IMR-90 (cell line): ENCODE measurements around the gene KCNQ2. TPM values are rescaled to one million over a fixed set of nuclear protein-coding genes. Genes with fewer than 3 reads are reported as not detected.

Experiments
- ATAC-seq: fragments of 200-7000 bp; cut with Tn5 transposase; 2 replicates; pipeline ENCODE4 v1.9.1; 2020; ENCODE audit warnings: low read depth, mild to moderate bottlenecking, moderate library complexity
- BruUV-seq: library from RNA; stranded (reverse); fragments of 400-500 nt; replicated peaks from 2 replicates; lab custom pipeline; 2021; lab: Mats Ljungman, UMichigan
- CTCF ChIA-PET: fragments of 300-600 bp; formaldehyde crosslinking; extraction: SDS; loops from one replicate; lab custom pipeline; 2021; ENCODE audit warnings: antibody characterized with exemption; lab: Yijun Ruan, JAX
- POLR2A ChIA-PET: fragments of 300-600 bp; sonication (Branson Sonifier 250); formaldehyde crosslinking; loops from one replicate; lab custom pipeline; 2022; ENCODE audit warnings: antibody characterized with exemption; ENCODE audit not compliant: unreplicated experiment; lab: Charles Lee
- DNase-seq: peaks from one replicate; pipeline ENCODE4 v3.0.0; 2013
- H2AFZ ChIP-seq: replicated peaks from 2 replicates; pipeline ENCODE3; 2013; ENCODE audit warnings: low read length, mild to moderate bottlenecking; ENCODE audit not compliant: poor library complexity
- H2AK5ac ChIP-seq: 2 replicates; pipeline ENCODE4 v1.6.1; 2013; ENCODE audit warnings: low read depth, low read length, inconsistent platforms
- H2AK9ac ChIP-seq: replicated peaks from 2 replicates; pipeline ENCODE3; 2013; ENCODE audit warnings: mild to moderate bottlenecking, low read depth, low read length, moderate library complexity; ENCODE audit not compliant: poor library complexity
- H2BK120ac ChIP-seq: 2 replicates; pipeline ENCODE4 v1.6.1; 2013; ENCODE audit warnings: low read depth, low read length, inconsistent platforms
- H2BK15ac ChIP-seq: 3 replicates; pipeline ENCODE4 v1.6.1; 2013; ENCODE audit warnings: low read depth, low read length, inconsistent platforms
- H2BK20ac ChIP-seq: 2 replicates; pipeline ENCODE4 v1.6.1; 2013; ENCODE audit warnings: low read depth, mild to moderate bottlenecking, inconsistent platforms, low read length, moderate library complexity
- H2BK5ac ChIP-seq: 2 replicates; pipeline ENCODE4 v1.6.1; 2013; ENCODE audit warnings: mild to moderate bottlenecking, low read depth, low read length, inconsistent platforms; ENCODE audit not compliant: poor library complexity, severe bottlenecking
- H3K14ac ChIP-seq: replicated peaks from 2 replicates; pipeline ENCODE4 v1.6.1; 2013; ENCODE audit warnings: low read depth, low read length, inconsistent platforms
- H3K18ac ChIP-seq: 2 replicates; pipeline ENCODE4 v1.6.1; 2013; ENCODE audit warnings: low read depth, low read length, control low read depth
- H3K23ac ChIP-seq: 2 replicates; pipeline ENCODE4 v1.6.1; 2013; ENCODE audit warnings: low read depth, low read length, inconsistent platforms
- H3K27ac ChIP-seq: 2 replicates; pipeline ENCODE4 v1.5.1; 2013; ENCODE audit warnings: mild to moderate bottlenecking, control low read depth, low read length; ENCODE audit not compliant: insufficient read depth
- H3K27me3 ChIP-seq: 2 replicates; pipeline ENCODE4 v1.6.1; 2013; ENCODE audit warnings: low read length; ENCODE audit not compliant: control insufficient read depth, insufficient read depth
- H3K36me3 ChIP-seq: 2 replicates; pipeline ENCODE4 v1.6.1; 2013; ENCODE audit warnings: low read length, mixed read lengths; ENCODE audit not compliant: control insufficient read depth, insufficient read depth
- H3K4ac ChIP-seq: 2 replicates; pipeline ENCODE4 v1.6.1; 2013; ENCODE audit warnings: low read depth, low read length, inconsistent platforms
- H3K4me1 ChIP-seq: 2 replicates; pipeline ENCODE4 v1.6.1; 2013; ENCODE audit warnings: low read length, mixed read lengths; ENCODE audit not compliant: control insufficient read depth, insufficient read depth
- H3K4me2 ChIP-seq: 2 replicates; pipeline ENCODE4 v1.6.1; 2013; ENCODE audit warnings: low read depth, mild to moderate bottlenecking, control low read depth, low read length, moderate library complexity
- H3K4me3 ChIP-seq: 2 replicates; pipeline ENCODE4 v1.5.1; 2013; ENCODE audit warnings: low read depth, mild to moderate bottlenecking, control low read depth, low read length, moderate library complexity; ENCODE audit not compliant: insufficient read depth
- H3K56ac ChIP-seq: 2 replicates; pipeline ENCODE4 v1.6.1; 2013; ENCODE audit warnings: low read length, inconsistent platforms; ENCODE audit not compliant: insufficient read depth; ENCODE audit errors: extremely low read depth
- H3K79me1 ChIP-seq, 2 experiments: 2 replicates each; pipeline ENCODE4 v1.6.1; 2013; ENCODE audit warnings: low read length in 2 of 2, inconsistent platforms in 1 of 2, low read depth in 1 of 2
- H3K9ac ChIP-seq: 2 replicates; pipeline ENCODE4 v1.6.1; 2013; ENCODE audit warnings: low read depth, low read length, control low read depth
- H3K9me1 ChIP-seq: 2 replicates; pipeline ENCODE4 v1.6.1; 2013; ENCODE audit warnings: low read length, inconsistent platforms; ENCODE audit not compliant: insufficient read depth
- H3K9me3 ChIP-seq: 2 replicates; pipeline ENCODE4 v1.6.1; 2013; ENCODE audit warnings: low read length; ENCODE audit not compliant: control insufficient read depth, insufficient read depth
- H4K20me1 ChIP-seq: 2 replicates; pipeline ENCODE4 v1.6.1; 2013; ENCODE audit warnings: low read length, inconsistent platforms; ENCODE audit not compliant: insufficient read depth
- H4K5ac ChIP-seq: 2 replicates; pipeline ENCODE4 v1.6.1; 2013; ENCODE audit warnings: mild to moderate bottlenecking, low read depth, low read length, control low read depth
- H4K8ac ChIP-seq, 2 experiments: 2 replicates each; pipeline ENCODE4 v1.6.1; 2013; ENCODE audit warnings: low read depth in 2 of 2, low read length in 2 of 2, control low read depth in 1 of 2, inconsistent platforms in 1 of 2
- H4K91ac ChIP-seq: 2 replicates; pipeline ENCODE4 v1.6.1; 2013; ENCODE audit warnings: low read depth, low read length, inconsistent platforms; ENCODE audit not compliant: insufficient read depth
- CHD1 ChIP-seq: IDR thresholded peaks from 2 replicates; pipeline ENCODE4 v1.6.1; 2012; ENCODE audit warnings: low read depth, low read length, improper control_type of control experiment
- MAFK ChIP-seq: IDR thresholded peaks from 2 replicates; pipeline ENCODE4 v1.6.1; 2012; ENCODE audit warnings: low read depth, low read length, improper control_type of control experiment
- MAZ ChIP-seq: IDR thresholded peaks from 2 replicates; pipeline ENCODE4 v1.6.1; 2012; ENCODE audit warnings: low read depth, mild to moderate bottlenecking, low read length, improper control_type of control experiment, moderate library complexity, borderline replicate concordance
- MXI1 ChIP-seq: IDR thresholded peaks from 2 replicates; pipeline ENCODE4 v1.6.1; 2012; ENCODE audit warnings: low read depth, mild to moderate bottlenecking, low read length, moderate library complexity, borderline replicate concordance
- POLR2A ChIP-seq: IDR thresholded peaks from 2 replicates; pipeline ENCODE4 v1.6.1; 2012; ENCODE audit warnings: mild to moderate bottlenecking, low read depth, low read length
- RFX5 ChIP-seq: IDR thresholded peaks from 2 replicates; pipeline ENCODE4 v1.8.0; 2012; ENCODE audit warnings: low read depth, mild to moderate bottlenecking, low read length, moderate library complexity
- SMC3 ChIP-seq: fragments of 150-350 bp; IDR thresholded peaks from 2 replicates; pipeline ENCODE4 v1.6.1; 2016; ENCODE audit warnings: low read depth, mild to moderate bottlenecking, antibody characterized with exemption, low read length, moderate library complexity
- WGBS, 2 experiments: methylation state at CpG; one replicate each; pipeline versions ENCODE4 v1.1.5 to v1.1.7; 2013; ENCODE audit warnings: missing lambda C conversion rate in 2 of 2; ENCODE audit not compliant: insufficient read length in 1 of 2; ENCODE audit errors: extremely low coverage in 2 of 2; 5-methylcytosine and 5-hydroxymethylcytosine counted together
- dilution Hi-C: fragments of 300-500 bp; cut with HindIII; formaldehyde crosslinking; loops from one replicate; pipeline ENCODE4 v1.14.3; 2018; ENCODE audit warnings: low sequenced_read_pairs; ENCODE audit not compliant: unreplicated experiment
- in situ Hi-C: fragments of 300-500 bp; cut with MboI; formaldehyde crosslinking; loops from 3 replicates; pipeline ENCODE4 v1.14.3; 2019; ENCODE audit warnings: low sequenced_read_pairs, inconsistent platforms, mixed read lengths
- intact Hi-C: fragments of 100-400 bp; cut with micrococcal nuclease; formaldehyde crosslinking; loops from 2 replicates; pipeline ENCODE4 v1.10.0; 2022
- polyA plus RNA-seq, 3 experiments: library from polyadenylated mRNA; depleted of rRNA; stranded (reverse); fragments of >200 nt; gene quantifications; 2 replicates each; pipeline ENCODE4 v1.2.3, GENCODE V29; 2012; ENCODE audit warnings: low replicate concordance in 1 of 3
- total RNA-seq: library from RNA; depleted of rRNA; stranded (reverse); fragments of >200 nt; gene quantifications from 2 replicates; pipeline ENCODE4 v1.2.3, GENCODE V29; 2012
- TF ChIP-seq, protein P1 (sequence below): fragments of 150-350 bp; IDR thresholded peaks from 2 replicates; pipeline ENCODE4 v1.6.1; 2017; ENCODE audit warnings: mild to moderate bottlenecking, antibody characterized with exemption, low read length, low read depth
- TF ChIP-seq, protein P2 (sequence below): fragments of 150-350 bp; IDR thresholded peaks from 2 replicates; pipeline ENCODE4 v1.6.1; 2016; ENCODE audit warnings: low read depth, mild to moderate bottlenecking, low read length, moderate library complexity, borderline replicate concordance

KCNQ2 gene
- total and polyA plus RNA-seq, 2 of the 4 experiments (the other 2 are of a cell fraction), result 0.02 TPM; not detected in 1

DNA sequence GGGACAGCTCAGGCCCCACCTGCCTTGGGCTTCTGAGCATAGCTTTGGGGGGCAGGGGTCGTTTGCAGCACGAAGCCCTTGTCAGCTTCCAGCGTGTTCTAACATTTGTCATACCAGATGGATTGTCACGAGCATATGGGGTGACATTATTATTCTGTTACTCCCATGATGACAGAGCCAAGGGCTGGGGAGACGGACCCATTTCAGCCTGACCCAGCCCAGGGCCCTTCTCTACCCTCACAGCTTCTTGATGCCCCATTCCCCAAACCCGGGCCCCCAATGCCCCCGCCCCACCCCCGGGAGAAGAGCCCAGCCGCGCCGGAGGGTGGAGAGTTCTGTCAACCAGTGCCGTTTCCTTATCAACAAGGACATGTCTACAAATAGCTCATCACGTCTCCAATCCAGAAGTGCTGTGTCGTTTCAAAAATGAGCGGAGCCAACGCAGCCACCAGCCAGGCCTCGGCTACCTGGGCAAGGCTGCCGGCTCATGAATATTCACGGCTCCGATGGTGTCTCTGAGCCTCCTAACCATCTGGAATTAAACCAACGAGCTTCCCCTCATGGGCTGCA lies 101.8 kb downstream of the KCNQ2 start:
- WGBS, 2 experiments, result 17% methylated on average over 4 of the region's 21 CpGs; no CpG with 5 or more reads in 1 of the 2 experiments
- no peak for DNase-seq

More for the DNA sequence above, 101.8 kb downstream of the KCNQ2 start:
- intact Hi-C loops (no loop called here), in situ Hi-C loops (no loop called here), dilution Hi-C loops (no loop called here)
- H2AK9ac ChIP-seq, result no peak overlapping the region
- H3K56ac ChIP-seq, result no peak overlapping the region
- no peak overlapping the region for H3K4me2 ChIP-seq
- no peak overlapping the region for H3K23ac ChIP-seq
- H4K8ac ChIP-seq, result no peak overlapping the region
- no peak overlapping the region for H3K9ac ChIP-seq
- H4K5ac ChIP-seq, result no peak overlapping the region
- CTCF ChIA-PET, result no interaction called here
- H2AK5ac ChIP-seq, result no peak overlapping the region
- BruUV-seq, result no TSS peak
- H3K9me3 ChIP-seq, result no peaks in the 10 kb centered on the region
- TF ChIP-seq, protein P1, sequence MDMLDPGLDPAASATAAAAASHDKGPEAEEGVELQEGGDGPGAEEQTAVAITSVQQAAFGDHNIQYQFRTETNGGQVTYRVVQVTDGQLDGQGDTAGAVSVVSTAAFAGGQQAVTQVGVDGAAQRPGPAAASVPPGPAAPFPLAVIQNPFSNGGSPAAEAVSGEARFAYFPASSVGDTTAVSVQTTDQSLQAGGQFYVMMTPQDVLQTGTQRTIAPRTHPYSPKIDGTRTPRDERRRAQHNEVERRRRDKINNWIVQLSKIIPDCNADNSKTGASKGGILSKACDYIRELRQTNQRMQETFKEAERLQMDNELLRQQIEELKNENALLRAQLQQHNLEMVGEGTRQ, result no peak
- TF ChIP-seq, protein P2, sequence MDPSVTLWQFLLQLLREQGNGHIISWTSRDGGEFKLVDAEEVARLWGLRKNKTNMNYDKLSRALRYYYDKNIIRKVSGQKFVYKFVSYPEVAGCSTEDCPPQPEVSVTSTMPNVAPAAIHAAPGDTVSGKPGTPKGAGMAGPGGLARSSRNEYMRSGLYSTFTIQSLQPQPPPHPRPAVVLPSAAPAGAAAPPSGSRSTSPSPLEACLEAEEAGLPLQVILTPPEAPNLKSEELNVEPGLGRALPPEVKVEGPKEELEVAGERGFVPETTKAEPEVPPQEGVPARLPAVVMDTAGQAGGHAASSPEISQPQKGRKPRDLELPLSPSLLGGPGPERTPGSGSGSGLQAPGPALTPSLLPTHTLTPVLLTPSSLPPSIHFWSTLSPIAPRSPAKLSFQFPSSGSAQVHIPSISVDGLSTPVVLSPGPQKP, result no peak
- TF ChIP-seq MAZ (no peak), RFX5 (no peak), SMC3 (no peak), POLR2A (no peak), MAFK (no peak), MXI1 (no peak), CHD1 (no peak)
- no peak overlapping the region for H2BK15ac ChIP-seq
- H3K14ac ChIP-seq, result no peak overlapping the region
- H3K27ac ChIP-seq, result no peak overlapping the region
- no peak overlapping the region for H3K18ac ChIP-seq
- H2BK5ac ChIP-seq, result no peak overlapping the region
- no peaks in the 10 kb centered on the region for H3K36me3 ChIP-seq
- H3K79me1 ChIP-seq, result no peaks in the 10 kb centered on the region
- ATAC-seq, result no peak
- H3K27me3 ChIP-seq, result peaks cover 65% of the 10 kb centered on the region
- no peak overlapping the region for H3K4me3 ChIP-seq
- H2BK120ac ChIP-seq, result no peak overlapping the region
- H2AFZ ChIP-seq, result no peak overlapping the region
- H3K9me1 ChIP-seq, result no peaks in the 10 kb centered on the region
- no peak overlapping the region for H4K91ac ChIP-seq
- H3K4me1 ChIP-seq, result no peaks in the 10 kb centered on the region
- H4K20me1 ChIP-seq, result 0 out of 2 replicates have a peak, but pooled peaks cover 4% of the 10 kb centered on the region
- H2BK20ac ChIP-seq, result no peak overlapping the region
- no peak overlapping the region for H3K4ac ChIP-seq
- POLR2A ChIA-PET, result no interaction called here
